GM18858 (cell line): ENCODE measurements around the gene GPR157.
"Not testable (repeated sequence)": the region's sequence is repeated elsewhere in the genome, so short reads cannot be mapped to it uniquely, and the experiment has no call there.

Source experiments
- ATAC-seq: cut with Tn5 transposase; IDR thresholded peaks from one replicate; pipeline ENCODE4 v1.9.1; 2021; ENCODE audit not compliant: unreplicated experiment

GPR157 gene

GRCh38 chr1:9119745-9120144, 9.2 kb downstream of the GPR157 start:
- no peak for ATAC-seq

GRCh38 chr1:9118186-9118585, 10.7 kb downstream of the GPR157 start:
- no peak for ATAC-seq

GRCh38 chr1:9115351-9116205, 13.3 kb downstream of the GPR157 start:
- no peak for ATAC-seq

GRCh38 chr1:9112961-9113880, 15.7 kb downstream of the GPR157 start:
- ATAC-seq: no peak

GRCh38 chr1:9111957-9112356, 16.9 kb downstream of the GPR157 start:
- no peak for ATAC-seq

GRCh38 chr1:9111357-9111691, 17.6 kb downstream of the GPR157 start:
- ATAC-seq: no peak

GRCh38 chr1:9110669-9111356, 18.1 kb downstream of the GPR157 start:
- ATAC-seq: no peak

GRCh38 chr1:9108056-9108665, 20.7 kb downstream of the GPR157 start:
- ATAC-seq: no peak

GRCh38 chr1:9107136-9107535, 21.8 kb downstream of the GPR157 start:
- no peak for ATAC-seq

- ATAC-seq: no peak
These were observed 22.6 kb downstream of the GPR157 start for GRCh38 chr1:9106286-9106685.

GRCh38 chr1:9105336-9105867, 23.5 kb downstream of the GPR157 start:
- ATAC-seq: no peak

- no peak for ATAC-seq
These were observed 27.3 kb downstream of the GPR157 start for GRCh38 chr1:9101510-9102146.

- no peak for ATAC-seq
These were observed 28.3 kb downstream of the GPR157 start for GRCh38 chr1:9100471-9101043.

GRCh38 chr1:9099555-9099954, 29.3 kb downstream of the GPR157 start:
- no peak for ATAC-seq

- ATAC-seq: no peak
These were observed 30.8 kb downstream of the GPR157 start for GRCh38 chr1:9097947-9098705.

- no peak for ATAC-seq
These were observed 33.1 kb downstream of the GPR157 start for GRCh38 chr1:9095818-9096217.

- not testable (repeated sequence) for ATAC-seq
These were observed 34.8 kb downstream of the GPR157 start for GRCh38 chr1:9093996-9094595.

- ATAC-seq: no peak
These were observed 35.3 kb downstream of the GPR157 start for GRCh38 chr1:9093581-9093980.

- ATAC-seq: no peak
These were observed 35.8 kb downstream of the GPR157 start for GRCh38 chr1:9093091-9093490.
